Lower leg skin (tissue), 4 donors: Measurements from ENCODE around the gene RABGGTA. TPM values are rescaled to one million over a fixed set of nuclear protein-coding genes. Genes with fewer than 3 reads are reported as not detected.

Source experiments
- DNase-seq, 2 donors: peaks; one replicate each; pipeline ENCODE4 v3.0.0-alpha.2; 2019; ENCODE audit warnings: low spot score in 2 of 2
- H3K4me3 ChIP-seq: fragments of 200-600 bp; sonication (generic); 2 replicates; pipeline ENCODE4 v1.5.1; 2017; ENCODE audit warnings: mild to moderate bottlenecking, low read depth; ENCODE audit not compliant: poor library complexity, severe bottlenecking
- POLR2A ChIP-seq, 2 donors: fragments of 450-650 bp; IDR thresholded peaks; one replicate each; pipeline ENCODE4 v1.6.1; 2016 to 2017; ENCODE audit warnings: antibody characterized with exemption in 2 of 2, mild to moderate bottlenecking in 1 of 2, moderate library complexity in 1 of 2
- WGBS, 2 donors: methylation state at CpG; one replicate each; pipeline ENCODE4 v1.1.5; 2018; 5-methylcytosine and 5-hydroxymethylcytosine counted together
- intact Hi-C: fragments of 100-400 bp; cut with DNase I; formaldehyde crosslinking; loops from one replicate; pipeline ENCODE4 v1.15.0; 2023; ENCODE audit warnings: low total_unique reads
- total RNA-seq, 4 donors: library from RNA; depleted of rRNA; stranded (reverse); fragments of >200 nt; gene quantifications; one replicate each; pipeline ENCODE4 v1.1.0, GENCODE V29; 2016
- TF ChIP-seq, protein P1 (sequence below), 3 donors: fragments of 450-650 bp; IDR thresholded peaks; one replicate each; pipeline ENCODE4 v1.5.1; 2016; ENCODE audit warnings: antibody characterized with exemption in 3 of 3, mild to moderate bottlenecking in 3 of 3, moderate library complexity in 2 of 3

Gene RABGGTA
- total RNA-seq, 4 donors from 2014 or later = 35.5 to 69.4 (median 44.7) TPM

DNA sequence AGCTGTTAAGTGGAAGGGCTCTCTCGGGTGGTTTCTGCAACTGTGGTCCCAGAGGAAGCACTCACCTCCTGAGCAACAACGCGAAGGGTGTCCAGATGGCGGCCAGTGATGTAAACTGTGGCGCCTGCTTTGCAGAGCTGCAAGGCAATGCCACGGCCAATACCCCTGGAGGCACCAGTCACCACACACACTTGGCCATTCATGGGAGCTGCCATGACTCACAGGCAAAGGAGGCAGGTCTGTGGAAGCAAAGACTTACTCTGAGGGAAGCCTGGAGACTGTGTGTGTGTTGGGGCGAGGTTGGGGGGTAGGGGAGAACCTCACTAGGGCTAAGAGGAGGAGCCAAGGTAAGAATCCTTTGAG lies 27.5 kb upstream of the RABGGTA start:
- intact Hi-C loops = no loop called here
- 31 to 38% methylated on average over 7 of the region's 7 CpGs for WGBS, 2 donors
- TF ChIP-seq POLR2A (IDR thresholded peaks at IDR 0.05) = no peak
- TF ChIP-seq, protein P1, sequence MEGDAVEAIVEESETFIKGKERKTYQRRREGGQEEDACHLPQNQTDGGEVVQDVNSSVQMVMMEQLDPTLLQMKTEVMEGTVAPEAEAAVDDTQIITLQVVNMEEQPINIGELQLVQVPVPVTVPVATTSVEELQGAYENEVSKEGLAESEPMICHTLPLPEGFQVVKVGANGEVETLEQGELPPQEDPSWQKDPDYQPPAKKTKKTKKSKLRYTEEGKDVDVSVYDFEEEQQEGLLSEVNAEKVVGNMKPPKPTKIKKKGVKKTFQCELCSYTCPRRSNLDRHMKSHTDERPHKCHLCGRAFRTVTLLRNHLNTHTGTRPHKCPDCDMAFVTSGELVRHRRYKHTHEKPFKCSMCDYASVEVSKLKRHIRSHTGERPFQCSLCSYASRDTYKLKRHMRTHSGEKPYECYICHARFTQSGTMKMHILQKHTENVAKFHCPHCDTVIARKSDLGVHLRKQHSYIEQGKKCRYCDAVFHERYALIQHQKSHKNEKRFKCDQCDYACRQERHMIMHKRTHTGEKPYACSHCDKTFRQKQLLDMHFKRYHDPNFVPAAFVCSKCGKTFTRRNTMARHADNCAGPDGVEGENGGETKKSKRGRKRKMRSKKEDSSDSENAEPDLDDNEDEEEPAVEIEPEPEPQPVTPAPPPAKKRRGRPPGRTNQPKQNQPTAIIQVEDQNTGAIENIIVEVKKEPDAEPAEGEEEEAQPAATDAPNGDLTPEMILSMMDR (IDR thresholded peaks at IDR 0.05) = no peak
- no peak for DNase-seq
- H3K4me3 ChIP-seq = peak overlapping the region; percentile 85

DNA sequence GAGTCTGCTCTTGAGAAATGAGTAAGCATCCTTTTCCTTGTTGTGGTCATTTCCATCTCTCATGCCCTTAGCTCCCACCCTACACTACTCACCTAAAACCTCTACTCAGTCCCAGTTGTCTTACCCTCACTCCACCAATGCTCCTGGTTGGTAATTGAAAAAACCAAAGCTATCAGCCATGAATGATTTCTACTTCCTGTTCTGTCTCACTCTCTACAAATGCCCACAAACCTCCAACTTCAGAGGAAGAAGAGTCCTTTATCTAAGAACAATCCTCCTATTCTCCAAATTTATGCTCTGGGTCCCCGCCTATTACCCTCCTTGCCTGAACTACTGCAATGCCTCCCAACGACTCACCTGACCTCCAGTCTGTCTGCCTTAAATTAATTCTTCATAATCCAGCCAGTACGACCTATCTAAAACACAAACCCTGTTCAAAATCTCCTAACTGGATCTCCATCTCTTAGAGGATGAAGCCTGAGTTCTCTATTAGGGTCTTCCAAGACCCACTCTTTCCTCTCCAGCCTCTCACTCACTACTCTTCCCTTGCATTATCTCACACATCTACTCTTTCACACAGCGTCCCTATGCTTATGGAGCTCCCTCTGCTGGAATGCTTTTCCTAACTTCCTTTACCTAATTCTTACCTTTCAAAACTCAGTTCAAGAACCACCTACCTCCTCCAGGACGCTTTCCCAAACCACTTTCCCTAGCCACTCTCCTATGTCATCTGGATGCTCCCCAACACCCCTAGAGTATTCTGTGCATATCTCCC lies 26.0 kb upstream of the RABGGTA start:
- no peak for TF ChIP-seq POLR2A (IDR thresholded peaks at IDR 0.05)
- TF ChIP-seq, protein P1 (IDR thresholded peaks at IDR 0.05) = peak in 1 of 3 donors; percentile 16
- no peak overlapping the region for H3K4me3 ChIP-seq
- WGBS, 2 donors = 40 to 45% methylated on average over 5 of the region's 5 CpGs
- no peak for DNase-seq
- intact Hi-C loops = loop anchor here (2.0 kb wide), 1 partner anchor 55 kb away; the partner anchor contains the start of gene TINF2

GRCh38 chr14:24296341-24297157 lies 25.2 kb upstream of the RABGGTA start:
- 50 to 53% methylated on average over 12 of the region's 12 CpGs for WGBS, 2 donors
- no peak overlapping the region for H3K4me3 ChIP-seq
- intact Hi-C loops = loop anchor here (2.0 kb wide), 1 partner anchor 54 kb away; the partner anchor contains the start of gene TINF2
- DNase-seq = no peak
- TF ChIP-seq, protein P1 (IDR thresholded peaks at IDR 0.05) = no peak
- no peak for TF ChIP-seq POLR2A (IDR thresholded peaks at IDR 0.05)

DNA sequence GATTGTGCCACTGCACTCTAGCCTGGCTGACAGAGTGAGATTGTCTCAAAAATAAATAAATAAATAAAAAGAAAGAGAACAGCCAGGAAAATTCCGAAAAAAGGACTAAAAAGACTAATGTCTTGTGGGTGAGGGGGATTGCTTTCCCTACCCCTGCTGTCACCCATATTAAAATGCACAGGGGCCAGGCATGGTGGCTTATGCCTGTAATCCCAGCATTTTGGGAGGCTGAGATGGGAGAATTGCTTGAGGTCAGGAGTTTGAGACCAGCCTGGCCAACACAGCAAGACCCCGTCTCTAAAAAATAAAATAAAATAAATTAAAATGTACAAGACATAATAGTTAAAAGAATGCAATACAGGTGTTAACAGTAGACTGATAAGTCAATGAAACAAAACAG lies 22.1 kb upstream of the RABGGTA start:
- no peak for DNase-seq
- intact Hi-C loops = no loop called here
- H3K4me3 ChIP-seq = no peak overlapping the region
- 92 to 94% methylated on average over 2 of the region's 2 CpGs for WGBS, 2 donors
- TF ChIP-seq, protein P1 (IDR thresholded peaks at IDR 0.05) = no peak
- no peak for TF ChIP-seq POLR2A (IDR thresholded peaks at IDR 0.05)

DNA sequence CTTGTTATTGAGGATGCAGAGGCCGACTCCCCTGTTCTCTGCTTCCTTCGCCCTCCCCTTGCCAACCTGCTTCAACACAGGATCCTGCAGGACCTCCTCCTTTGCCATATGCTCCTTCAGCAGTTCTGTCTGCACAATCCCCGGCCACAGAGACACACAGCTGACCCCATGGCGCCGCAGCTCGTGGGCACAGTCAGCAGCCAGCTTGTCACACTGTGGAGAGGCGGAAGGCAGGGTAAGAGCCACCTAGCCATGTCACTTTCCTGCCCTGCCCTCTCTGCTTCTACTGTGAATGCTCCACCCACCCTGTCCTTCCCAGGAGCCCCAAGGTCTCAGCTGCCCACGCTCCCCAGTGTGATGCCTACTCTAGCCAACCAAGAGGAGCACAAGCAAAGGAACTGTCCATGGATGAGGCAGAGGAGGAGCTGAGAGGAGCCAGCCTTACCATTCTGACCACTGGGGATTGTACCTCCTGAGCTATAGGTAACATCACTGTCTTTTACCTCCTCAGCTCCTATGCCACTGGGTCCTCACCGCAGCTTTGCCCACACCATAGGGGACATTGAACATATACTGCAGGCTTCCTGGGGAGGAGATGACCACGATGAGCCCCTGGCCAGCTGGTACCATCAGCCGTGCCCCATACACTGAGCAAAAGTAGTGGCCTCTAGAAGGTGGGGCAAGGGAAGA lies 20.9 kb upstream of the RABGGTA start:
- no peak overlapping the region for H3K4me3 ChIP-seq
- TF ChIP-seq, protein P1 (IDR thresholded peaks at IDR 0.05) = no peak
- TF ChIP-seq POLR2A (IDR thresholded peaks at IDR 0.05) = no peak
- intact Hi-C loops = no loop called here
- DNase-seq = no peak
- WGBS, 2 donors = 91 to 93% methylated on average over 11 of the region's 11 CpGs
